PFSK-1 (cell line): ENCODE data around the gene TMEM72.

Source experiments
- FOXP2 ChIP-seq: optimal IDR thresholded peaks from 2 replicates; pipeline ENCODE3; 2011; ENCODE audit warnings: borderline replicate concordance, control low read depth, inconsistent platforms; ENCODE audit not compliant: insufficient read depth; ENCODE audit errors: extremely low read length, extremely low read depth
- POLR2AphosphoS5 ChIP-seq: IDR thresholded peaks from 2 replicates; pipeline ENCODE4 v1.6.1; 2012; ENCODE audit warnings: low read depth, mild to moderate bottlenecking, control low read depth, low read length, moderate library complexity
- REST ChIP-seq, 2 experiments: IDR thresholded peaks; 2 replicates each; pipeline versions ENCODE4 v1.6.1 to v1.8.0; 2011 to 2012; ENCODE audit warnings: low read depth in 2 of 2, low read length in 2 of 2, control low read depth in 1 of 2, inconsistent platforms in 1 of 2, mild to moderate bottlenecking in 1 of 2, moderate library complexity in 1 of 2; ENCODE audit not compliant: insufficient read depth in 1 of 2
- SIN3A ChIP-seq: IDR thresholded peaks from 2 replicates; pipeline ENCODE4 v1.6.1; 2012; ENCODE audit warnings: mild to moderate bottlenecking, low read length, moderate library complexity, borderline replicate concordance; ENCODE audit not compliant: insufficient read depth
- TAF1 ChIP-seq: IDR thresholded peaks from 2 replicates; pipeline ENCODE4 v1.6.1; 2012; ENCODE audit warnings: low read length, control low read depth, borderline replicate concordance; ENCODE audit not compliant: insufficient read depth

TMEM72 gene

GRCh38 chr10:44935966-44936295, 24.8 kb downstream of the TMEM72 start:
- TF ChIP-seq FOXP2: no peak
- TF ChIP-seq POLR2AphosphoS5: no peak
- TF ChIP-seq TAF1: no peak
- no peak for TF ChIP-seq REST (IDR thresholded peaks at IDR 0.05; ENCODE audit: insufficient read depth in 1 of 2, low read depth in 2 of 2, low read length in 2 of 2)
- no peak for TF ChIP-seq SIN3A

GRCh38 chr10:44936314-44936975, 25.3 kb downstream of the TMEM72 start:
- TF ChIP-seq REST (IDR thresholded peaks at IDR 0.05; ENCODE audit: insufficient read depth in 1 of 2, low read depth in 2 of 2, low read length in 2 of 2): no peak
- TF ChIP-seq FOXP2: no peak
- no peak for TF ChIP-seq POLR2AphosphoS5
- TF ChIP-seq SIN3A: no peak
- no peak for TF ChIP-seq TAF1

GRCh38 chr10:44937196-44938005, 26.3 kb downstream of the TMEM72 start:
- TF ChIP-seq FOXP2 (no peak), POLR2AphosphoS5 (no peak), REST (IDR thresholded peaks at IDR 0.05; ENCODE audit: insufficient read depth in 1 of 2, low read depth in 2 of 2, low read length in 2 of 2) (no peak), SIN3A (no peak), TAF1 (no peak)

GRCh38 chr10:44938956-44939355, 27.8 kb downstream of the TMEM72 start:
- TF ChIP-seq SIN3A: no peak
- TF ChIP-seq POLR2AphosphoS5: no peak
- TF ChIP-seq TAF1: no peak
- TF ChIP-seq FOXP2: no peak
- TF ChIP-seq REST (IDR thresholded peaks at IDR 0.05; ENCODE audit: insufficient read depth in 1 of 2, low read depth in 2 of 2, low read length in 2 of 2): no peak
